ENCODE data around the gene USPL1.

GRCh38 chr13:30690282-30691188 is 72.8 kb downstream of the USPL1 start:
- TF ChIP-seq CTCF (conservative IDR thresholded peaks at IDR 0.05) (no peak), EZH2 (IDR thresholded peaks at IDR 0.05; ENCODE audit: low read depth) (no peak)
